H1 (cell line): ENCODE results near the gene PPP1R7. TPM values are rescaled to one million over a fixed set of nuclear protein-coding genes. Genes with fewer than 3 reads are reported as not detected.

Source experiments
- ASH2L ChIP-seq: fragments of 200-600, 300-600 bp; sonication (generic); IDR thresholded peaks from one replicate; pipeline ENCODE4 v1.7.1; 2017; ENCODE audit warnings: low read length
- CBX5 ChIP-seq: fragments of 300-800, 300-1000 bp; sonication (generic); IDR thresholded peaks from 2 replicates; pipeline ENCODE4 v1.7.1; 2016; ENCODE audit warnings: antibody characterized with exemption, low read length, low read depth
- CEBPB ChIP-seq: IDR thresholded peaks from 2 replicates; pipeline ENCODE4 v1.6.1; 2012; ENCODE audit warnings: low read depth, low read length
- CREB1 ChIP-seq: IDR thresholded peaks from 2 replicates; pipeline ENCODE4 v1.6.1; 2012; ENCODE audit warnings: inconsistent platforms
- EP300 ChIP-seq, 2 experiments: IDR thresholded peaks; 1 replicate in 1 of 2; 2 replicates in 1 of 2; pipeline ENCODE4 v1.6.1; 2011 to 2012; ENCODE audit warnings: low read depth in 2 of 2, low read length in 2 of 2, mild to moderate bottlenecking in 2 of 2, borderline replicate concordance in 1 of 2, inconsistent platforms in 1 of 2, moderate library complexity in 1 of 2
- GTF2F1 ChIP-seq: IDR thresholded peaks from 2 replicates; pipeline ENCODE4 v1.6.1; 2012; ENCODE audit warnings: low read depth, low read length, improper control_type of control experiment, borderline replicate concordance
- HDAC2 ChIP-seq, 2 experiments: fragments of 300-600 bp in 1 of 2; sonication (generic) in 1 of 2; IDR thresholded peaks; 2 replicates each; pipeline ENCODE4 v1.6.1; 2011 to 2012; ENCODE audit warnings: low read depth in 2 of 2, low read length in 2 of 2, mild to moderate bottlenecking in 2 of 2, moderate library complexity in 2 of 2, borderline replicate concordance in 1 of 2, inconsistent platforms in 1 of 2
- JUND ChIP-seq: IDR thresholded peaks from 2 replicates; pipeline ENCODE4 v1.6.1; 2011; ENCODE audit warnings: mild to moderate bottlenecking, improper control_type of control experiment, low read length
- KDM1A ChIP-seq: fragments of 200-600, 300-600 bp; sonication (generic); IDR thresholded peaks from 2 replicates; pipeline ENCODE4 v1.7.1; 2016; ENCODE audit warnings: mild to moderate bottlenecking, low read length, borderline replicate concordance
- KDM5A ChIP-seq: fragments of 200-600 bp; IDR thresholded peaks from 2 replicates; pipeline ENCODE4 v1.7.1; 2012; ENCODE audit warnings: mild to moderate bottlenecking, low read length, inconsistent platforms, mixed read lengths
- NANOG ChIP-seq: IDR thresholded peaks from 2 replicates; pipeline ENCODE4 v1.6.1; 2011; ENCODE audit warnings: low read length, low read depth, mild to moderate bottlenecking, inconsistent platforms; ENCODE audit not compliant: insufficient read depth, poor library complexity, severe bottlenecking
- NRF1 ChIP-seq: IDR thresholded peaks from 2 replicates; pipeline ENCODE4 v1.6.1; 2011; ENCODE audit warnings: mild to moderate bottlenecking, low read depth, low read length, improper control_type of control experiment
- POLR2AphosphoS5 ChIP-seq: IDR thresholded peaks from 2 replicates; pipeline ENCODE4 v1.6.1; 2011; ENCODE audit warnings: low read depth, low read length
- RAD21 ChIP-seq, 2 experiments: IDR thresholded peaks in 1 of 2; conservative IDR thresholded peaks in 1 of 2; 2 replicates each; pipeline ENCODE4 v1.6.1; 2011; ENCODE audit warnings: low read depth in 2 of 2, low read length in 2 of 2, improper control_type of control experiment in 1 of 2, inconsistent platforms in 1 of 2, mild to moderate bottlenecking in 1 of 2, moderate library complexity in 1 of 2
- RBBP5 ChIP-seq: IDR thresholded peaks from 2 replicates; pipeline ENCODE4 v1.7.1; 2012; ENCODE audit warnings: low read depth, mild to moderate bottlenecking, inconsistent platforms, low read length, moderate library complexity, borderline replicate concordance
- RNF2 ChIP-seq: fragments of 200-900, 300-1000 bp; sonication (generic); IDR thresholded peaks from 2 replicates; pipeline ENCODE4 v1.7.1; 2016; ENCODE audit warnings: borderline replicate concordance, low read depth, mild to moderate bottlenecking, antibody characterized with exemption, low read length; ENCODE audit not compliant: poor library complexity, severe bottlenecking; ENCODE audit errors: missing control alignments
- RXRA ChIP-seq: IDR thresholded peaks from 2 replicates; pipeline ENCODE4 v1.6.1; 2011; ENCODE audit warnings: low read depth, mild to moderate bottlenecking, low read length, moderate library complexity; ENCODE audit not compliant: insufficient read depth
- SAP30 ChIP-seq: fragments of 300-600 bp; sonication (generic); IDR thresholded peaks from 2 replicates; pipeline ENCODE4 v1.7.1; 2012; ENCODE audit warnings: low read length, moderate library complexity, mild to moderate bottlenecking, inconsistent platforms; ENCODE audit not compliant: insufficient read depth, insufficient replicate concordance
- TAF7 ChIP-seq: optimal IDR thresholded peaks from 2 replicates; pipeline ENCODE3; 2011; ENCODE audit warnings: low read depth, mild to moderate bottlenecking, inconsistent platforms, low read length, moderate library complexity, borderline replicate concordance
- polyA plus RNA-seq, 7 experiments: library from polyadenylated mRNA; depleted of rRNA in 3 of 7; stranded (reverse) in 5 of 7; unstranded in 2 of 7; fragments of >200 nt in 5 of 7; fragments of 200-250 nt in 2 of 7; gene quantifications; 1 replicate in 5 of 7; 2 replicates in 1 of 7; 4 replicates in 1 of 7; pipeline versions ENCODE4 v1.2.1 to v1.2.3, GENCODE V29; 2011 to 2013; ENCODE audit warnings: missing spikeins in 2 of 7, mixed read lengths in 2 of 7
- total RNA-seq: library from RNA; stranded (reverse); fragmentation: NEBNext Ultra II Directional; extraction: Animal tissue kit (Norgen Biotek cat#: 25700); gene quantifications from 2 replicates; pipeline ENCODE4 v1.2.1, GENCODE V29; 2021
- TF ChIP-seq, protein P1 (sequence below), 3 experiments: IDR thresholded peaks; 1 replicate in 2 of 3; 2 replicates in 1 of 3; pipeline versions ENCODE4 v1.5.1 to v1.6.1; 2011; ENCODE audit warnings: low read length in 3 of 3, mild to moderate bottlenecking in 3 of 3, inconsistent platforms in 2 of 3, low read depth in 1 of 3, moderate library complexity in 1 of 3; ENCODE audit not compliant: insufficient read depth in 1 of 3; ENCODE audit errors: control extremely low read depth in 1 of 3

PPP1R7 gene
- total and polyA plus RNA-seq, 2 of the 8 experiments (the other 6 are each of a cell fraction or from before 2014, with no cell fraction given), result 22.2 to 64.0 TPM

DNA sequence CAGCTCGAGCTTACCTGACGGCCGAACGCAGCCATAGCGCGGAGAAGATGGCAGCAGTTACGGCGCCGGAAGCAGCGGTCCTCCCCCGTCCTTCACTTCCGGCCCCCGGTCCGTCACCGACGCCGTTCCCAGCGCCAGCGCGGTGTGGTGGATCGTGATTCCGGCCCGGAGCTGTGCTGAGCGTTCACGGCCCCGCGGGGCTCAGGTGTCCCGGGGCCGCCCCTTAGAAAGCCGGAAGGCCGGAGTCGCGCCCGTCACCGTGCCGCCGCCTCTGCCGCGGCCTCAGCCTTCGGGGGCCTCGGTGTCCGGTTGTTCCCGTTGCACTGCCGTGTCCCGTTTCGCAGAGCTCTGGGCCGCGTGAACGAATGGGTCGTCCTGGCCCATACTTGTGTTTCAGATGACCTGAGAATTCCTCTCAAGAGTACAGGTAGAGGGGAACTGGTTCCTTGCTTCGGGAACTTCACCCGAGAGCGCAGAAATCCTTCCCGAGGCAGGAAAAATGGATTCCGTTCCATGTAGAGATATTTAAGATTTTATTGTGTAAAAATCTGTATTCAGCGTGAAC lies 47.9 kb upstream of the PPP1R7 start, which contains the start of gene MTERF4 (continued):
- no peak for TF ChIP-seq KDM1A
- 0 out of 2 replicates have a peak, but pooled peaks have one; percentile 54 for TF ChIP-seq GTF2F1
- no peak for TF ChIP-seq SAP30
- TF ChIP-seq ASH2L, result peak; percentile 86
- peak; percentile 86 for TF ChIP-seq CREB1
- no peak for TF ChIP-seq CBX5
- TF ChIP-seq POLR2AphosphoS5, result peak; percentile 85
- peak; percentile 74 to 82; a peak in 1 of 4 replicates for TF ChIP-seq HDAC2 (IDR thresholded peaks at IDR 0.05; ENCODE audit: borderline replicate concordance in 1 of 2, low read depth in 2 of 2, low read length in 2 of 2)
- TF ChIP-seq RXRA, result no peak
- TF ChIP-seq JUND, result peak; percentile 48; the same call in 1 of the 2 replicates
- TF ChIP-seq RNF2, result no peak
- no peak for TF ChIP-seq CEBPB
- peak; percentile 7 to 49; a peak in 2 of 3 replicates for TF ChIP-seq EP300 (IDR thresholded peaks at IDR 0.05; ENCODE audit: borderline replicate concordance in 1 of 2, low read depth in 2 of 2, low read length in 2 of 2)
- TF ChIP-seq, protein P1, sequence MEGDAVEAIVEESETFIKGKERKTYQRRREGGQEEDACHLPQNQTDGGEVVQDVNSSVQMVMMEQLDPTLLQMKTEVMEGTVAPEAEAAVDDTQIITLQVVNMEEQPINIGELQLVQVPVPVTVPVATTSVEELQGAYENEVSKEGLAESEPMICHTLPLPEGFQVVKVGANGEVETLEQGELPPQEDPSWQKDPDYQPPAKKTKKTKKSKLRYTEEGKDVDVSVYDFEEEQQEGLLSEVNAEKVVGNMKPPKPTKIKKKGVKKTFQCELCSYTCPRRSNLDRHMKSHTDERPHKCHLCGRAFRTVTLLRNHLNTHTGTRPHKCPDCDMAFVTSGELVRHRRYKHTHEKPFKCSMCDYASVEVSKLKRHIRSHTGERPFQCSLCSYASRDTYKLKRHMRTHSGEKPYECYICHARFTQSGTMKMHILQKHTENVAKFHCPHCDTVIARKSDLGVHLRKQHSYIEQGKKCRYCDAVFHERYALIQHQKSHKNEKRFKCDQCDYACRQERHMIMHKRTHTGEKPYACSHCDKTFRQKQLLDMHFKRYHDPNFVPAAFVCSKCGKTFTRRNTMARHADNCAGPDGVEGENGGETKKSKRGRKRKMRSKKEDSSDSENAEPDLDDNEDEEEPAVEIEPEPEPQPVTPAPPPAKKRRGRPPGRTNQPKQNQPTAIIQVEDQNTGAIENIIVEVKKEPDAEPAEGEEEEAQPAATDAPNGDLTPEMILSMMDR (IDR thresholded peaks at IDR 0.05; ENCODE audit: control extremely low read depth in 1 of 3, insufficient read depth in 1 of 3, low read depth in 1 of 3, low read length in 3 of 3), result peak in 1 of 3 experiments; percentile 0; a peak in 1 of 4 replicates
- peak; percentile 77 for TF ChIP-seq TAF7
- TF ChIP-seq KDM5A, result peak; percentile 91
- no peak for TF ChIP-seq NRF1
- TF ChIP-seq RBBP5, result peak; percentile 85; the same call in 1 of the 2 replicates
- TF ChIP-seq NANOG, result peak; percentile 42
- 0 out of 4 replicates have a peak, but pooled peaks of 1 of the 2 experiments have one; percentile 10 for TF ChIP-seq RAD21 (IDR thresholded peaks at IDR 0.05 in 1 of 2, conservative IDR thresholded peaks at IDR 0.05 in 1 of 2; ENCODE audit: low read depth in 2 of 2, low read length in 2 of 2)
